Measurements from ENCODE around the gene MAB21L4. TPM values are rescaled to one million over a fixed set of nuclear protein-coding genes. Genes with fewer than 3 reads are reported as not detected.

MAB21L4 gene
- total and polyA plus RNA-seq, 2 donors (not counting 3 experiments of a cell fraction or from before 2014, with no cell fraction given), result not detected

DNA sequence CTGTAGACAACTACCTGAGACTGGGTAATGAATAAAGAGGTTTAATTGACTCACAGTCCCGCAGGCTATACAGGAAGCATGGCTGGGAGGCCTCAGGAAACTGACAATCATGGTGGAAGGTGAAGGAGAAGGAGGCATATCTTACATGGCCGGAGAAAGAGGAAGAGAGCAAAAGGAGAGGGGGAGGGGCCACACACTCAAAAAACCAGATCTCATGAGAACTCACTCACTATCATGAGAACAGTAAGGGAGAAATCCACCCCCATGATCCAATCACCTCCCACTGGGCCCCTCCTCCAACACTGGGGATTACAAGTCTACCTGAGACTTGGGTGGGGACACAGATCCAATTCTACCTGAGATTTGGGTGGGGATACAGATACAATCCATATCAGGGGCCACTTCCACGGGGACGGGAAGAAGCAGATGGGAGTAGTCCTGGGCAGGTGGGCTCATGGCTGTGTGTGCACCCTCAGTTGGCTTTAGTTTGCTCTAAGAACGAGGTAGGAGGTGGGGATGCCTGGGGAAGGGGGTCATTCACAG, 9.9 kb downstream of the MAB21L4 start:
- Histone ChIP-seq H3K9me1 (replicated peaks; ENCODE audit: control insufficient read depth, extremely low read depth, insufficient read depth, low read length) (no peaks in the 10 kb centered on the region), H3K9me3 (replicated peaks; ENCODE audit: control insufficient read depth, insufficient read depth, low read length) (no peaks in the 10 kb centered on the region), H3K4me3 (replicated peaks in 1 of 3; ENCODE audit: insufficient read depth in 1 of 3, low read depth in 1 of 3, low read length in 3 of 3) (no peak overlapping the region), H3K27ac (ENCODE audit: insufficient read depth, low read depth, low read length) (no peak overlapping the region), H3K4me1 (ENCODE audit: control insufficient read depth, extremely low read depth, insufficient read depth, low read length) (no peaks in the 10 kb centered on the region), H4K20me1 (replicated peaks; ENCODE audit: control insufficient read depth, extremely low read depth, insufficient read depth, low read length) (no peaks in the 10 kb centered on the region), H3K4me2 (ENCODE audit: insufficient read depth, low read length) (no peak overlapping the region), H3K27me3 (ENCODE audit: control insufficient read depth in 2 of 2, insufficient read depth in 2 of 2, low read length in 2 of 2) (peaks cover 0 to 1% of the 10 kb centered on the region in 2 experiments), H3K79me2 (ENCODE audit: control insufficient read depth, insufficient read depth, low read length) (no peaks in the 10 kb centered on the region), H2AFZ (ENCODE audit: low read depth, low read length) (no peak overlapping the region), H3K36me3 (ENCODE audit: control insufficient read depth in 2 of 2, extremely low read depth in 1 of 2, insufficient read depth in 2 of 2, low read length in 2 of 2) (no peaks in the 10 kb centered on the region), H3K9ac (replicated peaks; ENCODE audit: extremely low read depth, insufficient read depth, low read length) (no peak overlapping the region)
- dilution Hi-C loops (cut with MboI; ENCODE audit: extremely low pct_ligation_motif_present, low sequenced_read_pairs), result no loop called here
- POLR2A ChIA-PET, result no interaction called here
- FAIRE-seq (peak; percentile 33), DNase-seq (ENCODE audit: low read depth, low spot score) (no peak)
- CTCF ChIA-PET, result no interaction called here
- no TSS peak for BruUV-seq (replicated peaks)
- intact Hi-C loops (cut with micrococcal nuclease), result no loop called here
- TF ChIP-seq EZH2 (IDR thresholded peaks at IDR 0.05; ENCODE audit: borderline replicate concordance, low read depth, low read length, severe bottlenecking) (no peak), GATA2 (IDR thresholded peaks at IDR 0.05; ENCODE audit: insufficient read depth, insufficient read length, low read depth, low read length) (no peak), POLR2AphosphoS5 (IDR thresholded peaks at IDR 0.05; ENCODE audit: insufficient read depth, low read depth, low read length) (no peak), POLR2A (IDR thresholded peaks at IDR 0.05; ENCODE audit: low read depth, low read length) (no peak)

DNA sequence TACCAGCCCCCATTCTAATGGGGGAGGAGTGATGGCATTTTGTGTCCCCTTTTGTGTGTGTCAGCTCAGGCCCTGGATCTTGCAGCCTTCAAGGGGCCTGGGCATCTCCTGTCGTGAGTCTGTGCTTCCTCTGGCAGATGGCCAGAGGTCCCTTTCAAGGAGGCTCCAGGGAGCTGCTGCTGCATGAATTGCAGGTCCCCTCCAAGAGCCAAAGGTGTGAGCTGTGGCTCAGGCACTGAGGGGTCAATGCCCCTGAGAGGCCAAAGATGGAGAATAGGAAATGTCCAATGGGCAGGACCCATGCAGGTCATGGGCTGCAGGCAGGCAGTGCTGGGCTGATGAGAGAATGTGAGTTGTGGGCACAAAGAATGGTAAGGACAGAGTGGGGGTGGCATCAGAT, 10.4 kb downstream of the MAB21L4 start:
- Histone ChIP-seq H3K4me3 (replicated peaks in 1 of 3; ENCODE audit: insufficient read depth in 1 of 3, low read depth in 1 of 3, low read length in 3 of 3) (no peak overlapping the region), H3K9ac (replicated peaks; ENCODE audit: extremely low read depth, insufficient read depth, low read length) (no peak overlapping the region), H3K79me2 (ENCODE audit: control insufficient read depth, insufficient read depth, low read length) (no peaks in the 10 kb centered on the region), H3K27ac (ENCODE audit: insufficient read depth, low read depth, low read length) (no peak overlapping the region), H3K9me1 (replicated peaks; ENCODE audit: control insufficient read depth, extremely low read depth, insufficient read depth, low read length) (no peaks in the 10 kb centered on the region), H3K36me3 (ENCODE audit: control insufficient read depth in 2 of 2, extremely low read depth in 1 of 2, insufficient read depth in 2 of 2, low read length in 2 of 2) (no peaks in the 10 kb centered on the region), H3K4me1 (ENCODE audit: control insufficient read depth, extremely low read depth, insufficient read depth, low read length) (no peaks in the 10 kb centered on the region), H2AFZ (ENCODE audit: low read depth, low read length) (no peak overlapping the region), H4K20me1 (replicated peaks; ENCODE audit: control insufficient read depth, extremely low read depth, insufficient read depth, low read length) (no peaks in the 10 kb centered on the region), H3K9me3 (replicated peaks; ENCODE audit: control insufficient read depth, insufficient read depth, low read length) (no peaks in the 10 kb centered on the region), H3K27me3 (ENCODE audit: control insufficient read depth in 2 of 2, insufficient read depth in 2 of 2, low read length in 2 of 2) (peaks cover 0 to 1% of the 10 kb centered on the region in 2 experiments), H3K4me2 (ENCODE audit: insufficient read depth, low read length) (no peak overlapping the region)
- dilution Hi-C loops (cut with MboI; ENCODE audit: extremely low pct_ligation_motif_present, low sequenced_read_pairs) (no loop called here), intact Hi-C loops (cut with micrococcal nuclease) (no loop called here)
- FAIRE-seq (no peak), DNase-seq (ENCODE audit: low read depth, low spot score) (no peak)
- ChIA-PET CTCF (interaction anchor here (1.0 kb wide), 1 partner anchor 29 kb away, joined by 3 read pairs; no protein-coding TSS in a partner anchor), POLR2A (no interaction called here)
- no TSS peak for BruUV-seq (replicated peaks)
- TF ChIP-seq POLR2A (IDR thresholded peaks at IDR 0.05; ENCODE audit: low read depth, low read length), result no peak
- TF ChIP-seq GATA2 (IDR thresholded peaks at IDR 0.05; ENCODE audit: insufficient read depth, insufficient read length, low read depth, low read length), result no peak
- TF ChIP-seq, protein P1, sequence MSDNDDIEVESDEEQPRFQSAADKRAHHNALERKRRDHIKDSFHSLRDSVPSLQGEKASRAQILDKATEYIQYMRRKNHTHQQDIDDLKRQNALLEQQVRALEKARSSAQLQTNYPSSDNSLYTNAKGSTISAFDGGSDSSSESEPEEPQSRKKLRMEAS (IDR thresholded peaks at IDR 0.05; ENCODE audit: insufficient read depth, insufficient read length), result no peak
- TF ChIP-seq POLR2AphosphoS5 (IDR thresholded peaks at IDR 0.05; ENCODE audit: insufficient read depth, low read depth, low read length), result no peak
- TF ChIP-seq, protein P2, sequence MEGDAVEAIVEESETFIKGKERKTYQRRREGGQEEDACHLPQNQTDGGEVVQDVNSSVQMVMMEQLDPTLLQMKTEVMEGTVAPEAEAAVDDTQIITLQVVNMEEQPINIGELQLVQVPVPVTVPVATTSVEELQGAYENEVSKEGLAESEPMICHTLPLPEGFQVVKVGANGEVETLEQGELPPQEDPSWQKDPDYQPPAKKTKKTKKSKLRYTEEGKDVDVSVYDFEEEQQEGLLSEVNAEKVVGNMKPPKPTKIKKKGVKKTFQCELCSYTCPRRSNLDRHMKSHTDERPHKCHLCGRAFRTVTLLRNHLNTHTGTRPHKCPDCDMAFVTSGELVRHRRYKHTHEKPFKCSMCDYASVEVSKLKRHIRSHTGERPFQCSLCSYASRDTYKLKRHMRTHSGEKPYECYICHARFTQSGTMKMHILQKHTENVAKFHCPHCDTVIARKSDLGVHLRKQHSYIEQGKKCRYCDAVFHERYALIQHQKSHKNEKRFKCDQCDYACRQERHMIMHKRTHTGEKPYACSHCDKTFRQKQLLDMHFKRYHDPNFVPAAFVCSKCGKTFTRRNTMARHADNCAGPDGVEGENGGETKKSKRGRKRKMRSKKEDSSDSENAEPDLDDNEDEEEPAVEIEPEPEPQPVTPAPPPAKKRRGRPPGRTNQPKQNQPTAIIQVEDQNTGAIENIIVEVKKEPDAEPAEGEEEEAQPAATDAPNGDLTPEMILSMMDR (IDR thresholded peaks at IDR 0.05; ENCODE audit: extremely low read depth in 1 of 2, insufficient read depth in 1 of 2, low read depth in 1 of 2, low read length in 2 of 2), result no peak
- no peak for TF ChIP-seq JUN (IDR thresholded peaks at IDR 0.05; ENCODE audit: borderline replicate concordance, insufficient read depth, insufficient read length, low read depth)
- no peak for TF ChIP-seq FOS (IDR thresholded peaks at IDR 0.05; ENCODE audit: borderline replicate concordance, insufficient read depth, low read length)
- TF ChIP-seq EZH2 (IDR thresholded peaks at IDR 0.05; ENCODE audit: borderline replicate concordance, low read depth, low read length, severe bottlenecking), result no peak
- TF ChIP-seq MYC (IDR thresholded peaks at IDR 0.05; ENCODE audit: low read depth, low read length), result no peak

Measured in endothelial cell of umbilical vein (primary cell).